SU-DHL-6 (cell line): ENCODE data around the gene OBSCN.

Source experiments
- H2AFZ ChIP-seq: fragments of 200-600 bp; sonication (generic); 2 replicates; pipeline ENCODE4 v1.6.1; 2014; ENCODE audit warnings: low read depth, mild to moderate bottlenecking, moderate library complexity, mixed read lengths, antibody characterized with exemption, low read length; ENCODE audit not compliant: severe bottlenecking
- H3F3A ChIP-seq: fragments of 200-600 bp; shearing (Covaris generic); 2 replicates; pipeline ENCODE4 v1.6.0; 2016; ENCODE audit warnings: antibody characterized with exemption, mild to moderate bottlenecking; ENCODE audit not compliant: insufficient read depth
- H3K27ac ChIP-seq: fragments of 200-600 bp; sonication (generic); 2 replicates; pipeline ENCODE4 v1.5.1; 2016; ENCODE audit warnings: low read depth, mild to moderate bottlenecking, low read length, moderate library complexity, mixed read lengths
- H3K27me3 ChIP-seq: fragments of 200-600 bp; sonication (generic), shearing (Covaris generic); 2 replicates; pipeline ENCODE4 v1.6.0; 2014; ENCODE audit warnings: mild to moderate bottlenecking, low read length
- H3K36me3 ChIP-seq: fragments of 200-600 bp; sonication (generic); 2 replicates; pipeline ENCODE4 v1.6.1; 2014; ENCODE audit warnings: mild to moderate bottlenecking, low read length, mixed read lengths
- H3K4me2 ChIP-seq: fragments of 300-600, 200-600 bp; shearing (Covaris generic), sonication (generic); 2 replicates; pipeline ENCODE4 v1.6.0; 2014; ENCODE audit warnings: low read length, low read depth, mild to moderate bottlenecking; ENCODE audit not compliant: poor library complexity, severe bottlenecking
- H3K4me3 ChIP-seq: fragments of 200-600 bp; sonication (generic); 2 replicates; pipeline ENCODE4 v1.5.1; 2014; ENCODE audit warnings: antibody characterized with exemption, low read length, mild to moderate bottlenecking, mixed read lengths; ENCODE audit not compliant: insufficient read depth, poor library complexity, severe bottlenecking
- H3K79me2 ChIP-seq: fragments of 200-600 bp; sonication (generic); 2 replicates; pipeline ENCODE4 v1.6.1; 2014; ENCODE audit warnings: mild to moderate bottlenecking, low read length, moderate library complexity; ENCODE audit not compliant: insufficient read depth
- H3K9ac ChIP-seq: fragments of 200-600 bp; sonication (generic); 2 replicates; pipeline ENCODE4 v1.7.0; 2014; ENCODE audit warnings: mild to moderate bottlenecking, low read length
- H3K9me2 ChIP-seq: fragments of 200-600 bp; sonication (generic); replicated peaks from 2 replicates; pipeline ENCODE4 v1.6.1; 2014; ENCODE audit warnings: low read length; ENCODE audit not compliant: insufficient read depth
- H3K9me3 ChIP-seq: fragments of 200-600 bp; sonication (generic); 2 replicates; pipeline ENCODE4 v1.6.1; 2014; ENCODE audit warnings: low read length, mixed read lengths; ENCODE audit not compliant: insufficient read depth
- H4K20me1 ChIP-seq: fragments of 200-600 bp; sonication (generic); 2 replicates; pipeline ENCODE4 v1.6.1; 2014; ENCODE audit warnings: low read depth, mild to moderate bottlenecking, antibody characterized with exemption, low read length, moderate library complexity, mixed read lengths
- EZH2phosphoT487 ChIP-seq: fragments of 200-600 bp; sonication (generic), shearing (Covaris generic); conservative IDR thresholded peaks from 2 replicates; pipeline ENCODE4 v1.6.1; 2018; ENCODE audit warnings: mild to moderate bottlenecking, antibody characterized with exemption, low read length, moderate library complexity, mixed read lengths
- TF ChIP-seq, protein P1 (sequence below): fragments of 200-600 bp; sonication (generic); IDR thresholded peaks from one replicate; pipeline ENCODE4 v1.5.1; 2017; ENCODE audit warnings: antibody characterized with exemption, mild to moderate bottlenecking, low read length, moderate library complexity; ENCODE audit not compliant: insufficient read depth, poor library complexity, severe bottlenecking

Gene OBSCN

GRCh38 chr1:228336308-228337030 is 128.6 kb downstream of the OBSCN start:
- TF ChIP-seq, protein P1, sequence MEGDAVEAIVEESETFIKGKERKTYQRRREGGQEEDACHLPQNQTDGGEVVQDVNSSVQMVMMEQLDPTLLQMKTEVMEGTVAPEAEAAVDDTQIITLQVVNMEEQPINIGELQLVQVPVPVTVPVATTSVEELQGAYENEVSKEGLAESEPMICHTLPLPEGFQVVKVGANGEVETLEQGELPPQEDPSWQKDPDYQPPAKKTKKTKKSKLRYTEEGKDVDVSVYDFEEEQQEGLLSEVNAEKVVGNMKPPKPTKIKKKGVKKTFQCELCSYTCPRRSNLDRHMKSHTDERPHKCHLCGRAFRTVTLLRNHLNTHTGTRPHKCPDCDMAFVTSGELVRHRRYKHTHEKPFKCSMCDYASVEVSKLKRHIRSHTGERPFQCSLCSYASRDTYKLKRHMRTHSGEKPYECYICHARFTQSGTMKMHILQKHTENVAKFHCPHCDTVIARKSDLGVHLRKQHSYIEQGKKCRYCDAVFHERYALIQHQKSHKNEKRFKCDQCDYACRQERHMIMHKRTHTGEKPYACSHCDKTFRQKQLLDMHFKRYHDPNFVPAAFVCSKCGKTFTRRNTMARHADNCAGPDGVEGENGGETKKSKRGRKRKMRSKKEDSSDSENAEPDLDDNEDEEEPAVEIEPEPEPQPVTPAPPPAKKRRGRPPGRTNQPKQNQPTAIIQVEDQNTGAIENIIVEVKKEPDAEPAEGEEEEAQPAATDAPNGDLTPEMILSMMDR: no peak
- no peak for TF ChIP-seq EZH2phosphoT487
- Histone ChIP-seq H3K79me2 (no peaks in the 10 kb centered on the region), H3K36me3 (no peaks in the 10 kb centered on the region), H3K4me2 (no peak overlapping the region), H2AFZ (no peak overlapping the region), H3K27me3 (no peaks in the 10 kb centered on the region), H3K27ac (no peak overlapping the region), H4K20me1 (no peaks in the 10 kb centered on the region), H3K9ac (no peak overlapping the region), H3K9me3 (no peaks in the 10 kb centered on the region), H3K9me2 (no peaks in the 10 kb centered on the region), H3K4me3 (no peak overlapping the region), H3F3A (no peaks in the 10 kb centered on the region)

DNA sequence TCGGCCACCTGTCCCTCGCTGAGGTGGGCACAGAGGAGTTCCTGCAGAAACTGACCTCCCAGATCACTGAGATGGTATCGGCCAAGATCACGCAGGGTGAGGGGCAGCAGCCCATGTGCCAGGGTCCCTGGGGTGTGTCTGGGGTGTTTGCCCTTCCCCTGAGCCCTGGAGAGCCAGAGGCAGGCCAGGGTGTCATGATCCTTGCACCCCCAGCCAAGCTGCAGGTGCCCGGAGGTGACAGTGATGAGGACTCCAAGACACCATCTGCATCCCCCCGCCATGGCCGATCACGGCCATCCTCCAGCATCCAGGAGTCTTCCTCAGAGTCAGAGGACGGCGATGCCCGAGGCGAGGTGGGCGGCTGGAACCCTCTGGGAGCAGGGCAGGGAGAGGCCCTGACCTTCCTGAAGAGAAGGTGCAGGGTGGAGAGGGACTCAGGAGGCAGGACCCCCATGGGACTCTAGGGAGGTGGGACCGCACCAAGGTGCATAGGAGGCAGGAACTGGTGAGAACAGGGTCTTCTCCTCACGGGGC is 129.3 kb downstream of the OBSCN start:
- no peak overlapping the region for H3K4me3 ChIP-seq
- H3K27ac ChIP-seq: no peak overlapping the region
- H3F3A ChIP-seq: no peaks in the 10 kb centered on the region
- no peaks in the 10 kb centered on the region for H3K79me2 ChIP-seq
- no peaks in the 10 kb centered on the region for H3K9me2 ChIP-seq
- H3K9ac ChIP-seq: no peak overlapping the region
- H4K20me1 ChIP-seq: no peaks in the 10 kb centered on the region
- no peaks in the 10 kb centered on the region for H3K27me3 ChIP-seq
- no peak overlapping the region for H2AFZ ChIP-seq
- H3K36me3 ChIP-seq: no peaks in the 10 kb centered on the region
- no peak overlapping the region for H3K4me2 ChIP-seq
- H3K9me3 ChIP-seq: no peaks in the 10 kb centered on the region
- TF ChIP-seq EZH2phosphoT487: no peak
- TF ChIP-seq, protein P1: no peak

DNA sequence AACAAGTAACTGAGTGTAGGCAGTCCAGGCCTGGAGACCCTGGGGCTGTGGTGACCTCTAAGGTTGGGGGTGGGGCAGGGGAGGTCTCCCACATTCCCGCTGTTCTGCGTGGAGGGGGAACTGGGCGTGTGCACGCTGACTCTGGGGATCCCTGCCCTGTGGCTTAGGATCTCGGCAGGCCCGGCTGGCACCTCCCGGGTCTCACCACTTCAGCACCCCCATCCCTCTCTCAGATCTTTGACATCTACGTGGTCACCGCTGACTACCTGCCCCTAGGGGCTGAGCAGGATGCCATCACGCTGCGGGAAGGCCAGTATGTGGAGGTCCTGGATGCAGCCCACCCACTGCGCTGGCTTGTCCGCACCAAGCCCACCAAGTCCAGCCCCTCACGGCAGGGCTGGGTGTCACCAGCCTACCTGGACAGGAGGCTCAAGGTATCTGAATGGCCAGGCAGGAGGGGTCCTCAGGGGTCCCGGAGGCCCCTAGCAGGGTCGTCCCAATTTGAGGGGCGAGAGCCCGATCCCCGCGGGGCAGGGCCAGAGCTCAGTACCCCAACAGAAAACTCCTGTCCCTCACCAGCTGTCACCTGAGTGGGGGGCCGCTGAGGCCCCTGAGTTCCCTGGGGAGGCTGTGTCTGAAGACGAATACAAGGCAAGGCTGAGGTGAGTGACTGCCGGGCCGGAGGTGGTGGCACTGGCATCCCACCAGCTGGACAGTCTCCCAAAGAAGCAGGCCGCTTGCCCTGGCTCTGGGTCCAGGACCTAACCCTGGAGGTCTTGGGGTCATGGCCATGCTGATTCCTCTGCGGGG is 130.1 kb downstream of the OBSCN start:
- no peaks in the 10 kb centered on the region for H3K27me3 ChIP-seq
- no peaks in the 10 kb centered on the region for H3K36me3 ChIP-seq
- H2AFZ ChIP-seq: no peak overlapping the region
- no peaks in the 10 kb centered on the region for H3K9me2 ChIP-seq
- H3K4me3 ChIP-seq: no peak overlapping the region
- no peaks in the 10 kb centered on the region for H3K9me3 ChIP-seq
- no peaks in the 10 kb centered on the region for H3K79me2 ChIP-seq
- H3K27ac ChIP-seq: no peak overlapping the region
- H3K9ac ChIP-seq: no peak overlapping the region
- H3F3A ChIP-seq: no peaks in the 10 kb centered on the region
- H3K4me2 ChIP-seq: no peak overlapping the region
- H4K20me1 ChIP-seq: no peaks in the 10 kb centered on the region
- no peak for TF ChIP-seq EZH2phosphoT487
- TF ChIP-seq, protein P1: no peak
